Mesenchymal stem cell (in vitro differentiated cells and primary cell): ENCODE results near the gene SLC35G2.
A peak's percentile ranks its signal among the peaks of the same experiment; 100 is the strongest.

ENCODE experiments used
- DNase-seq: peaks from one replicate; pipeline ENCODE4 v3.0.0-alpha.2; 2013
- H2AFZ ChIP-seq: one replicate; pipeline ENCODE4 v1.6.1; 2013; ENCODE audit warnings: low read depth, mild to moderate bottlenecking, control low read depth, inconsistent platforms, low read length, moderate library complexity
- H2AK5ac ChIP-seq: 2 replicates; pipeline ENCODE4 v1.6.1; 2013; ENCODE audit warnings: low read length, moderate library complexity, mild to moderate bottlenecking, inconsistent platforms; ENCODE audit not compliant: severe bottlenecking
- H2BK120ac ChIP-seq: one replicate; pipeline ENCODE4 v1.6.1; 2013; ENCODE audit warnings: low read depth, mild to moderate bottlenecking, inconsistent platforms, low read length, moderate library complexity
- H2BK12ac ChIP-seq, 2 experiments: one replicate each; pipeline ENCODE4 v1.6.1; 2013; ENCODE audit warnings: inconsistent platforms in 2 of 2, low read length in 2 of 2, mild to moderate bottlenecking in 2 of 2, moderate library complexity in 2 of 2, control low read depth in 1 of 2
- H2BK15ac ChIP-seq: one replicate; pipeline ENCODE4 v1.6.1; 2013; ENCODE audit warnings: mild to moderate bottlenecking, low read depth, inconsistent platforms; ENCODE audit not compliant: poor library complexity, severe bottlenecking
- H2BK5ac ChIP-seq: 2 replicates; pipeline ENCODE4 v1.6.1; 2013; ENCODE audit warnings: low read depth, mild to moderate bottlenecking, low read length, control low read depth, inconsistent platforms; ENCODE audit not compliant: poor library complexity, severe bottlenecking
- H3K14ac ChIP-seq, 2 experiments: one replicate each; pipeline ENCODE4 v1.6.1; 2013; ENCODE audit warnings: inconsistent platforms in 2 of 2, low read length in 2 of 2, control low read depth in 1 of 2, mild to moderate bottlenecking in 1 of 2, moderate library complexity in 1 of 2
- H3K18ac ChIP-seq, 2 experiments: one replicate each; pipeline ENCODE4 v1.6.1; 2013; ENCODE audit warnings: inconsistent platforms in 2 of 2, low read length in 2 of 2, control low read depth in 1 of 2, low read depth in 1 of 2, mild to moderate bottlenecking in 1 of 2
- H3K23ac ChIP-seq, 2 experiments: one replicate each; pipeline ENCODE4 v1.6.1; 2013; ENCODE audit warnings: inconsistent platforms in 2 of 2, low read length in 2 of 2, mild to moderate bottlenecking in 2 of 2, moderate library complexity in 2 of 2, control low read depth in 1 of 2
- H3K27ac ChIP-seq: 2 replicates; pipeline ENCODE4 v1.5.1; 2013; ENCODE audit warnings: mild to moderate bottlenecking, moderate library complexity, low read length, control low read depth, inconsistent platforms; ENCODE audit not compliant: poor library complexity, severe bottlenecking
- H3K27me3 ChIP-seq, 2 experiments: 2 replicates each; pipeline versions ENCODE4 v1.6.1 to v1.7.0; 2013; ENCODE audit warnings: low read length in 2 of 2, mild to moderate bottlenecking in 2 of 2, moderate library complexity in 2 of 2, control low read depth in 1 of 2, inconsistent platforms in 1 of 2; ENCODE audit not compliant: control insufficient read depth in 1 of 2, insufficient read depth in 1 of 2
- H3K36me3 ChIP-seq, 2 experiments: 2 replicates each; pipeline versions ENCODE4 v1.6.1 to v1.7.0; 2013; ENCODE audit warnings: low read length in 2 of 2, control low read depth in 1 of 2, inconsistent platforms in 1 of 2, low read depth in 1 of 2, mild to moderate bottlenecking in 1 of 2; ENCODE audit not compliant: insufficient read depth in 2 of 2, control insufficient read depth in 1 of 2
- H3K4ac ChIP-seq, 2 experiments: one replicate each; pipeline ENCODE4 v1.6.1; 2013; ENCODE audit warnings: inconsistent platforms in 2 of 2, low read length in 2 of 2, mild to moderate bottlenecking in 2 of 2, moderate library complexity in 2 of 2, control low read depth in 1 of 2, low read depth in 1 of 2
- H3K4me1 ChIP-seq: 2 replicates; pipeline ENCODE4 v1.6.1; 2013; ENCODE audit warnings: low read depth, low read length, control low read depth; ENCODE audit not compliant: control insufficient read depth, insufficient read depth
- H3K4me2 ChIP-seq: 2 replicates; pipeline ENCODE4 v1.6.1; 2013; ENCODE audit warnings: low read length, mild to moderate bottlenecking, inconsistent platforms; ENCODE audit not compliant: poor library complexity, severe bottlenecking
- H3K4me3 ChIP-seq, 2 experiments: 2 replicates each; pipeline versions ENCODE4 v1.5.1 to v1.7.0; 2013; ENCODE audit warnings: low read length in 2 of 2, mild to moderate bottlenecking in 2 of 2, control low read depth in 1 of 2, low read depth in 1 of 2; ENCODE audit not compliant: insufficient read depth in 1 of 2
- H3K79me1 ChIP-seq: replicated peaks from 2 replicates; pipeline ENCODE4 v1.6.1; 2013; ENCODE audit warnings: mild to moderate bottlenecking, control low read depth, low read length, inconsistent platforms; ENCODE audit not compliant: poor library complexity, severe bottlenecking
- H3K9ac ChIP-seq: 2 replicates; pipeline ENCODE4 v1.7.0; 2013; ENCODE audit warnings: mild to moderate bottlenecking, low read length, moderate library complexity
- H3K9me3 ChIP-seq: 2 replicates; pipeline ENCODE4 v1.7.0; 2013; ENCODE audit warnings: mild to moderate bottlenecking, low read length; ENCODE audit not compliant: control insufficient read depth
- H4K8ac ChIP-seq: one replicate; pipeline ENCODE4 v1.6.1; 2013; ENCODE audit warnings: inconsistent platforms, mild to moderate bottlenecking, low read length, moderate library complexity
- H4K91ac ChIP-seq: one replicate; pipeline ENCODE4 v1.6.1; 2013; ENCODE audit warnings: mild to moderate bottlenecking, low read length, inconsistent platforms
- WGBS: methylation state at CpG from one replicate; pipeline ENCODE4 v1.1.7; 2013; ENCODE audit warnings: mixed read lengths; 5-methylcytosine and 5-hydroxymethylcytosine counted together

Gene SLC35G2

GRCh38 chr3:136831461-136831860, 12.5 kb downstream of the SLC35G2 start:
- no peak overlapping the region for H2BK120ac ChIP-seq
- H4K91ac ChIP-seq, result no peak overlapping the region
- peaks cover 14% of the 10 kb centered on the region for H3K79me1 ChIP-seq
- DNase-seq, result no peak
- no peak overlapping the region for H2BK15ac ChIP-seq
- H4K8ac ChIP-seq, result no peak overlapping the region
- no peaks in the 10 kb centered on the region for H3K27me3 ChIP-seq
- no peak overlapping the region for H2BK5ac ChIP-seq
- H2BK12ac ChIP-seq, result no peak overlapping the region
- no peak overlapping the region for H2AK5ac ChIP-seq
- H3K9me3 ChIP-seq, result no peaks in the 10 kb centered on the region
- no peak overlapping the region for H3K23ac ChIP-seq
- H3K4me2 ChIP-seq, result no peak overlapping the region
- H3K4me3 ChIP-seq, result no peak overlapping the region
- no peak overlapping the region for H2AFZ ChIP-seq
- no peaks in the 10 kb centered on the region for H3K4me1 ChIP-seq
- 50% methylated on average over 1 of the region's 1 CpG for WGBS
- no peaks in the 10 kb centered on the region for H3K36me3 ChIP-seq
- no peak overlapping the region for H3K9ac ChIP-seq
- H3K27ac ChIP-seq, result no peak overlapping the region
- H3K14ac ChIP-seq, result no peak overlapping the region
- H3K4ac ChIP-seq, result no peak overlapping the region
- H3K18ac ChIP-seq, result no peak overlapping the region

- Histone ChIP-seq H3K27me3 (no peaks in the 10 kb centered on the region), H3K27ac (no peak overlapping the region)
- no CpG with 5 or more reads among the region's 1 CpG for WGBS
Measured at GRCh38 chr3:136835089-136835812, 16.3 kb downstream of the SLC35G2 start.

GRCh38 chr3:136835813-136836510, 17.0 kb downstream of the SLC35G2 start:
- no peak overlapping the region for H2BK12ac ChIP-seq
- H3K36me3 ChIP-seq, result no peaks in the 10 kb centered on the region
- H3K9ac ChIP-seq, result peak overlapping the region; percentile 19

More at GRCh38 chr3:136835089-136835812, 16.3 kb downstream of the SLC35G2 start:
- no peaks in the 10 kb centered on the region for H3K4me1 ChIP-seq
- H3K4ac ChIP-seq, result no peak overlapping the region
- no peak overlapping the region for H2BK12ac ChIP-seq
- no peak overlapping the region for H3K14ac ChIP-seq
- H2BK120ac ChIP-seq, result no peak overlapping the region
- H3K36me3 ChIP-seq, result no peaks in the 10 kb centered on the region
- no peak overlapping the region for H3K4me2 ChIP-seq
- H2BK15ac ChIP-seq, result no peak overlapping the region
- H3K4me3 ChIP-seq, result no peak overlapping the region
- no peak overlapping the region for H4K8ac ChIP-seq
- H3K18ac ChIP-seq, result peak overlapping the region in 1 of 2 experiments; percentile 3
- peaks cover 23% of the 10 kb centered on the region for H3K79me1 ChIP-seq
- no peak overlapping the region for H4K91ac ChIP-seq
- H3K23ac ChIP-seq, result no peak overlapping the region
- H3K9ac ChIP-seq, result no peak overlapping the region
- H2AFZ ChIP-seq, result no peak overlapping the region
- no peaks in the 10 kb centered on the region for H3K9me3 ChIP-seq
- H2BK5ac ChIP-seq, result no peak overlapping the region
- H2AK5ac ChIP-seq, result no peak overlapping the region
- DNase-seq, result no peak

GRCh38 chr3:136836511-136837156, 17.7 kb downstream of the SLC35G2 start:
- Histone ChIP-seq H2BK5ac (no peak overlapping the region), H3K27ac (no peak overlapping the region), H3K23ac (no peak overlapping the region), H3K9me3 (no peaks in the 10 kb centered on the region), H3K36me3 (no peaks in the 10 kb centered on the region), H3K4me2 (no peak overlapping the region), H3K27me3 (no peaks in the 10 kb centered on the region), H3K79me1 (peaks cover 18% of the 10 kb centered on the region), H3K4me3 (no peak overlapping the region), H2BK15ac (peak overlapping the region; percentile 89), H4K8ac (no peak overlapping the region), H3K9ac (peak overlapping the region; percentile 0), H2BK12ac (peak overlapping the region in 1 of 2 experiments; percentile 82), H3K18ac (peak overlapping the region in 1 of 2 experiments; percentile 21), H4K91ac (no peak overlapping the region), H2AFZ (no peak overlapping the region), H2AK5ac (no peak overlapping the region), H2BK120ac (no peak overlapping the region), H3K4me1 (no peaks in the 10 kb centered on the region), H3K14ac (no peak overlapping the region), H3K4ac (no peak overlapping the region)
- DNase-seq, result no peak

More at GRCh38 chr3:136835813-136836510, 17.0 kb downstream of the SLC35G2 start:
- Histone ChIP-seq H3K4ac (no peak overlapping the region), H3K27me3 (no peaks in the 10 kb centered on the region), H3K4me1 (no peaks in the 10 kb centered on the region), H2AFZ (no peak overlapping the region), H4K91ac (no peak overlapping the region), H3K23ac (no peak overlapping the region), H3K9me3 (no peaks in the 10 kb centered on the region), H3K4me3 (no peak overlapping the region), H4K8ac (no peak overlapping the region), H3K79me1 (peaks cover 24% of the 10 kb centered on the region), H3K18ac (peak overlapping the region in 1 of 2 experiments; percentile 3), H2BK15ac (no peak overlapping the region), H3K27ac (no peak overlapping the region), H3K4me2 (no peak overlapping the region), H2BK5ac (no peak overlapping the region), H2BK120ac (no peak overlapping the region), H3K14ac (no peak overlapping the region), H2AK5ac (no peak overlapping the region)
- 63% methylated on average over 1 of the region's 3 CpGs for WGBS
- no peak for DNase-seq
